ENCODE data around the gene TDP2. TPM values are rescaled to one million over a fixed set of nuclear protein-coding genes. Genes with fewer than 3 reads are reported as not detected.

Gene TDP2
- total RNA-seq, 1 donor from 2014 or later, result 56.9 TPM

GRCh38 chr6:24613361-24614042, 53.2 kb downstream of the TDP2 start:
- H3K27ac Mint-ChIP-seq (ENCODE audit: unreplicated experiment), result peak overlapping the region; percentile 99
- H3K9me3 Mint-ChIP-seq (ENCODE audit: unreplicated experiment), result peaks cover 11% of the 10 kb centered on the region
- H3K36me3 Mint-ChIP-seq (ENCODE audit: unreplicated experiment), result no peaks in the 10 kb centered on the region
- DNase-seq, result no peak
- TF ChIP-seq, protein P1, sequence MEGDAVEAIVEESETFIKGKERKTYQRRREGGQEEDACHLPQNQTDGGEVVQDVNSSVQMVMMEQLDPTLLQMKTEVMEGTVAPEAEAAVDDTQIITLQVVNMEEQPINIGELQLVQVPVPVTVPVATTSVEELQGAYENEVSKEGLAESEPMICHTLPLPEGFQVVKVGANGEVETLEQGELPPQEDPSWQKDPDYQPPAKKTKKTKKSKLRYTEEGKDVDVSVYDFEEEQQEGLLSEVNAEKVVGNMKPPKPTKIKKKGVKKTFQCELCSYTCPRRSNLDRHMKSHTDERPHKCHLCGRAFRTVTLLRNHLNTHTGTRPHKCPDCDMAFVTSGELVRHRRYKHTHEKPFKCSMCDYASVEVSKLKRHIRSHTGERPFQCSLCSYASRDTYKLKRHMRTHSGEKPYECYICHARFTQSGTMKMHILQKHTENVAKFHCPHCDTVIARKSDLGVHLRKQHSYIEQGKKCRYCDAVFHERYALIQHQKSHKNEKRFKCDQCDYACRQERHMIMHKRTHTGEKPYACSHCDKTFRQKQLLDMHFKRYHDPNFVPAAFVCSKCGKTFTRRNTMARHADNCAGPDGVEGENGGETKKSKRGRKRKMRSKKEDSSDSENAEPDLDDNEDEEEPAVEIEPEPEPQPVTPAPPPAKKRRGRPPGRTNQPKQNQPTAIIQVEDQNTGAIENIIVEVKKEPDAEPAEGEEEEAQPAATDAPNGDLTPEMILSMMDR (IDR thresholded peaks at IDR 0.05; ENCODE audit: partially characterized antibody, unreplicated experiment), result no peak
- H3K4me3 Mint-ChIP-seq (ENCODE audit: unreplicated experiment), result peak overlapping the region; percentile 88
- peaks cover 29% of the 10 kb centered on the region for H3K4me1 Mint-ChIP-seq (ENCODE audit: low read depth, unreplicated experiment)
- H3K27me3 Mint-ChIP-seq (ENCODE audit: unreplicated experiment), result peaks cover 9% of the 10 kb centered on the region

- Mint-ChIP-seq H3K4me1 (ENCODE audit: low read depth, unreplicated experiment) (peaks cover 26% of the 10 kb centered on the region), H3K4me3 (ENCODE audit: unreplicated experiment) (no peak overlapping the region), H3K27me3 (ENCODE audit: unreplicated experiment) (peaks cover 8% of the 10 kb centered on the region), H3K36me3 (ENCODE audit: unreplicated experiment) (no peaks in the 10 kb centered on the region), H3K9me3 (ENCODE audit: unreplicated experiment) (peaks cover 11% of the 10 kb centered on the region), H3K27ac (ENCODE audit: unreplicated experiment) (peak overlapping the region; percentile 9)
- DNase-seq, result no peak
- TF ChIP-seq, protein P1 (IDR thresholded peaks at IDR 0.05; ENCODE audit: partially characterized antibody, unreplicated experiment), result no peak
These were observed 56.0 kb downstream of the TDP2 start for GRCh38 chr6:24610672-24611071.

DNA sequence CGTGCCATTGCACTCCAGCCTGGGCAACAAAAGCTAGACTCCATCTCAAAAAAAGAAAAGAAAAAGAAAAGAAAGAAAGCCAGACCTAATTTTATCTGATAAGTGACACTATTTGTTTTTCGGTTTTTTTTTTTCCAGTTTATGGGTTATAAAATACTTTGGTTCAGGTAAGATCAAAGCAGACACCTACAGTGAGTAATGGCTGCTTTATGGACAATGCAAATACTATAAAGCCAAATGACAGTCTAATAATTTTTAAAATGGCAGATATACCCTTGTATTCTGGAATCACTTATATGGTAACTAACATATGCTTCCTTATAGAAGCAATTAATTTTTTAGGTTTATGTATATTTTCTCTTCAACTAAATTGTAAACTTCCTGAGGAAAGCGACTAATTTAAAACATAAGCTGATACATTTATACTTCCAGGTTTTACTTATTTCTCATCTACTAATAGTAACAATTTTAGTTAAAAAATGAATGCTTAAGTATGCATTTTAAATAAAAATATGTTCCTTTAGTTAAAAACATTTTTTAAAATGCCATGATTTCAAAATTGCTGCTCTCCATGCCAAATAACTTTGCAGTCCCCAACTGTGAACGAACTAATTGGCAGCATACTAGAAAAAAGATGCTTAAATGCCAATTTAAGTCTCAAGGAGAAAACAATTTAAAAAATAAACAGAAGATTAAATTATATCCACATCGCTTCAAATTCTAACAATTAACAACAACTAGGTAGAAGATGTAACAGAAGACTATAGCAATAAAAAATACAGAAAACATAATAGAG, 59.2 kb downstream of the TDP2 start:
- Mint-ChIP-seq H3K4me1 (ENCODE audit: low read depth, unreplicated experiment) (peaks cover 6% of the 10 kb centered on the region), H3K36me3 (ENCODE audit: unreplicated experiment) (no peaks in the 10 kb centered on the region), H3K27ac (ENCODE audit: unreplicated experiment) (no peak overlapping the region), H3K4me3 (ENCODE audit: unreplicated experiment) (no peak overlapping the region), H3K9me3 (ENCODE audit: unreplicated experiment) (no peaks in the 10 kb centered on the region), H3K27me3 (ENCODE audit: unreplicated experiment) (no peaks in the 10 kb centered on the region)
- TF ChIP-seq, protein P1 (IDR thresholded peaks at IDR 0.05; ENCODE audit: partially characterized antibody, unreplicated experiment), result no peak
- DNase-seq, result no peak

DNA sequence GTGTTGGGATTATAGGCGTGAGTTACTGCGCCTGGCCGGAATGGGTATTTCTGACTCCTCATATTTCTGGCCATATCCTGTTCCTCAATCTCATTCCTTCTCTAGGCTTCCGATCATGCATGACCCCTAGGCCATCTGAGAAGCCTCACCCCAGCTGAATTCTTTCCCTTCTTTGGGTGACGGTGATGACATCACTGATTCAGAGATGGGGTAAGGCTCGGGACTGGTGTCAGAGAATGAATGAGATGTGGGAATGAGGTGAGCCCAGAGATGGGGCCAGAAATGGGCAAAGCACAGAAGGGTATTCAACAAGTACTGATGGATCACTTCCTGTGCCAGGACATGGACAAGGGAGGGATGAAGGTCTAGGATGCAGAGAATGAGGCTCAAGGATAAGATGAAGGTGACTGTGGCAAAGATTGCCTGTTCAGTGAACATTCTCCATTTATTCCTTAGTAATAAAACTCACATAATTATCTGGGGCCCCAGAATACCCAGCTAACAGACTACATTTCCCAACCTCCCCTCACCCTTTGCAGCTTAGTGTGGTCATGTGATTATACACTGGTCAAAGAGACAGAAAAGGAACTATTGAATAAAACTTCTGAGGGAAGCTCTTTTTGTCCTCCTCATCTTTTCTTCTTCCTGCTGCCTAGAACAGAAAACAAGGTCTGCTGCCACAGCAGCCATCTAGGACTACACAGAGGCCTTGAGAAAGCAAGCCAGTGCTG, 60.3 kb downstream of the TDP2 start:
- no peak overlapping the region for H3K27ac Mint-ChIP-seq (ENCODE audit: unreplicated experiment)
- H3K27me3 Mint-ChIP-seq (ENCODE audit: unreplicated experiment), result no peaks in the 10 kb centered on the region
- TF ChIP-seq, protein P1 (IDR thresholded peaks at IDR 0.05; ENCODE audit: partially characterized antibody, unreplicated experiment), result no peak
- H3K9me3 Mint-ChIP-seq (ENCODE audit: unreplicated experiment), result no peaks in the 10 kb centered on the region
- H3K4me3 Mint-ChIP-seq (ENCODE audit: unreplicated experiment), result no peak overlapping the region
- H3K36me3 Mint-ChIP-seq (ENCODE audit: unreplicated experiment), result no peaks in the 10 kb centered on the region
- DNase-seq, result no peak
- peaks cover 2% of the 10 kb centered on the region for H3K4me1 Mint-ChIP-seq (ENCODE audit: low read depth, unreplicated experiment)

Measured in glutamatergic neuron (in vitro differentiated cells).